ENCODE measurements around the gene PDIA2.
"Not testable (repeated sequence)": the region's sequence is repeated elsewhere in the genome, so short reads cannot be mapped to it uniquely, and the experiment has no call there.

Gene PDIA2

DNA sequence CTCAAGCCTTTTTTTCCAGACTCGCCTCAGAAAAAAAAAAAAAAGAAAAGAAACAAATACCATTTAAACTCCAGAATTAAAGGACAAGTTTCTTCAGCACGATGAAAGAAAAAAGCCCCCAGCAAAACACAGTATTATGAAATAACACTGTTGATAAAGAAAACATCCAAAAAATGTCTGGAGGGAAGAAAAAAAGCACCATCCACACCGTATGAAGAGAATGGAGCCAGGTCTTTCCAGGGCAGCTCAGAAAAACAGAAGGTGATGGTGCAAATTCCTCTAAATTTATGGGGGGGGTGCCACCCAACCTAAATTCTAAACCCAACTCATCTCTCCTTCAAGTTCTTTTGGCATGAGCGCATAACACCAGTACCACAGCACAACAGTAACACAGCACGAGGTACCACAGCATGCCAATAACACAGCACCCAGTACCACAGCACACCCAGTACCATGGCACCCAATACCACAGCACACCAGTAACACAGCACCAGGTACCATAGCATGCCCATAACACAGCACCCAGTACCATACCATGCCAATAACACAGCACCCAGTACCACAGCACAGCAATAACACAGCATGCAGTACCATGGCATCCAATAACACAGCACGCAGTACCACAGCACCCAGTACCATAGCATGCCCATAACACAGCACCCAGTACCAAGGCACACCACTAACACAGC is 50.6 kb downstream of the PDIA2 start:
- Histone ChIP-seq H3K4me3 (replicated peaks; ENCODE audit: insufficient read depth, low read length) (no peak overlapping the region), H3K27me3 (ENCODE audit: insufficient read depth, poor library complexity, severe bottlenecking) (no peaks in the 10 kb centered on the region)

DNA sequence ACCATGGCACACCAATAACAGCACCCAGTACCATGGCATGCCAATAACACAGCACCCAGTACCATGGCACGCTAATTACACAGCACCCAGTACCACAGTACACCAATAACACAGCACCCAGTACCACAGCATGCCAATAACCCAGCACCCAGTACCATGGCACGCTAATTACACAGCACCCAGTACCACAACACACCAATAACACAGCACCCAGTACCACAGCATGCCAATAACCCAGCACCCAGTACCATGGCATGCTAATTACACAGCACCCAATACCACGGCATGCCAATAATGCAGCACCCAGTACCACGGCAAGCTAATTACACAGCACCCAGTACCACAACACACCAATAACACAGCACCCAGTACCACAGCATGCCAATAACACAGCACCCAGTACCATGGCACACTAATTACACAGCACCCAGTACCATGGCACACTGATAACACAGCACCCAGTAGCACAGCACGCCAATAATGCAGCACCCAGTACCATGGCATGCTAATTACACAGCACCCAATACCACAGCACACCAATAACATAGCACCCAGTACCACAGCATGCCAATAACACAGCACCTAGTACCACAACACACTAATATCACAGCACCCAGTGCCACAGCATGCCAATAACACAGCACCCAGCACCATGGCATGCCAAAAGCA is 51.3 kb downstream of the PDIA2 start:
- H3K27ac ChIP-seq (replicated peaks); H3K27me3 ChIP-seq (ENCODE audit: insufficient read depth, poor library complexity, severe bottlenecking); DNase-seq (ENCODE audit: low read depth in 1 of 2, low spot score in 1 of 2); H3K4me3 ChIP-seq (replicated peaks; ENCODE audit: insufficient read depth, low read length): not testable (repeated sequence)

More for the DNA sequence above, 50.6 kb downstream of the PDIA2 start:
- TF ChIP-seq CTCF (IDR thresholded peaks at IDR 0.05; ENCODE audit: insufficient read depth, low read length) (no peak), GABPA (IDR thresholded peaks at IDR 0.05; ENCODE audit: low read depth) (no peak), POLR2AphosphoS5 (IDR thresholded peaks at IDR 0.05; ENCODE audit: low read depth) (no peak), SPI1 (IDR thresholded peaks at IDR 0.05; ENCODE audit: borderline replicate concordance, low read depth) (no peak)
- TF ChIP-seq, protein P1, sequence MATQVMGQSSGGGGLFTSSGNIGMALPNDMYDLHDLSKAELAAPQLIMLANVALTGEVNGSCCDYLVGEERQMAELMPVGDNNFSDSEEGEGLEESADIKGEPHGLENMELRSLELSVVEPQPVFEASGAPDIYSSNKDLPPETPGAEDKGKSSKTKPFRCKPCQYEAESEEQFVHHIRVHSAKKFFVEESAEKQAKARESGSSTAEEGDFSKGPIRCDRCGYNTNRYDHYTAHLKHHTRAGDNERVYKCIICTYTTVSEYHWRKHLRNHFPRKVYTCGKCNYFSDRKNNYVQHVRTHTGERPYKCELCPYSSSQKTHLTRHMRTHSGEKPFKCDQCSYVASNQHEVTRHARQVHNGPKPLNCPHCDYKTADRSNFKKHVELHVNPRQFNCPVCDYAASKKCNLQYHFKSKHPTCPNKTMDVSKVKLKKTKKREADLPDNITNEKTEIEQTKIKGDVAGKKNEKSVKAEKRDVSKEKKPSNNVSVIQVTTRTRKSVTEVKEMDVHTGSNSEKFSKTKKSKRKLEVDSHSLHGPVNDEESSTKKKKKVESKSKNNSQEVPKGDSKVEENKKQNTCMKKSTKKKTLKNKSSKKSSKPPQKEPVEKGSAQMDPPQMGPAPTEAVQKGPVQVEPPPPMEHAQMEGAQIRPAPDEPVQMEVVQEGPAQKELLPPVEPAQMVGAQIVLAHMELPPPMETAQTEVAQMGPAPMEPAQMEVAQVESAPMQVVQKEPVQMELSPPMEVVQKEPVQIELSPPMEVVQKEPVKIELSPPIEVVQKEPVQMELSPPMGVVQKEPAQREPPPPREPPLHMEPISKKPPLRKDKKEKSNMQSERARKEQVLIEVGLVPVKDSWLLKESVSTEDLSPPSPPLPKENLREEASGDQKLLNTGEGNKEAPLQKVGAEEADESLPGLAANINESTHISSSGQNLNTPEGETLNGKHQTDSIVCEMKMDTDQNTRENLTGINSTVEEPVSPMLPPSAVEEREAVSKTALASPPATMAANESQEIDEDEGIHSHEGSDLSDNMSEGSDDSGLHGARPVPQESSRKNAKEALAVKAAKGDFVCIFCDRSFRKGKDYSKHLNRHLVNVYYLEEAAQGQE (IDR thresholded peaks at IDR 0.05; ENCODE audit: insufficient replicate concordance, low read depth) = no peak
- no peak for DNase-seq (ENCODE audit: low read depth in 1 of 2, low spot score in 1 of 2)
- no peak overlapping the region for H3K27ac ChIP-seq (replicated peaks)

DNA sequence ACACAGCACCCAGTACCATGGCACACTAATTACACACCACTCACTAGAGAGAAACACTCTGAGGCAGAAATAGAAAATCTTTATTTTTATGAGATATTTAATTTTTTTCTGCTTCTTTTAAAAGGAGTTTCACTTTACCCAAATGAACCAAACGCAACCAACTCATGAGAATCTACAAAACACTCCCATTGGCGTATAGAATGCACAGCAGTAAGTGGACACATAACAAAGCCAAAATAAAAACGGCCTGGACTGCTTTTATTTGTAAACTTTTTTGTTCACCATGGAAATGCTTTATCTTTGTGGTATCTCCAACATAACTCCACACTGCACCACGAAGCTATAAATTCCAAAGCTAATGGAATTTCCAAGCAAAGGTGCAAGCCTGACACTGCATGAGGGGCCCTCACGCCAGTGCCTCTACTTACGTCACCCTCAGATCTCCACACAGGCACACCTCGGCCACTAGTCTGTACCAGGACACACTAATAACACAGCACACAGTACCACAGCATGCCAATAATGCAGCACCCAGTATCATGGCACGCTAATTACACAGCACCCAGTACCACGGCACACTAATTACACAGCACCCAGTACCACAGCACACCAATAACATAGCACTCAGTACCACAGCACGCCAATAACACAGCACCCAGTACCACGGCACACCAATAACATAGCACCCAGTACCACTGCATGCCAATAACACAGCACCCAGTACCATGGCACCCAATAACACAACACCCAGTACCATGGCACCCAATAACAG is 52.1 kb downstream of the PDIA2 start:
- H3K4me3 ChIP-seq (replicated peaks; ENCODE audit: insufficient read depth, low read length); H3K27ac ChIP-seq (replicated peaks); DNase-seq (ENCODE audit: low read depth in 1 of 2, low spot score in 1 of 2): not testable (repeated sequence)

DNA sequence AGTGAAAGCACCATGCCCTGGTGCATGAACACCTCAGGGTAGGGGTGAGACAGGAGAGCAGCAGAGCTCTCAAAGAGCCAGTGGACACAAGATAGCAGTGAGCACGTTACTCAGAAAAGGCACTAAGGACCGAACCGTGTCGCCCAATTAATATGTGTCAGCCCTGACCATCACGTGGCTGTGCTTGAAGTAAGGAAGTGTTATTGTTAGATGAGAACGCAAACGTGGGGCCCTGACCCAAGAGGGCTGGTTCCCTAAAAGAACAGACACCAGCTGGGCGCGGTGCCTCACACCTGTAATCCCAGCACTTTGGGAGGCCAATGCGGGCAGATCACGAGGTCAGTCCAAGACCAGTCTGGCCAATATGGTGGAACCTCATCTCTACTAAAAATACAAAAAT is 53.3 kb downstream of the PDIA2 start:
- Histone ChIP-seq H3K27ac (replicated peaks) (peak overlapping the region; percentile 58), H3K27me3 (ENCODE audit: insufficient read depth, poor library complexity, severe bottlenecking) (no peaks in the 10 kb centered on the region), H3K4me3 (replicated peaks; ENCODE audit: insufficient read depth, low read length) (no peak overlapping the region)
- TF ChIP-seq POLR2AphosphoS5 (IDR thresholded peaks at IDR 0.05; ENCODE audit: low read depth) (no peak), SPI1 (IDR thresholded peaks at IDR 0.05; ENCODE audit: borderline replicate concordance, low read depth) (peak; percentile 47; the same call in 1 of the 2 replicates)
- peak in 1 of 2 experiments; percentile 75 for DNase-seq (ENCODE audit: low read depth in 1 of 2, low spot score in 1 of 2)

More for the DNA sequence above, 52.1 kb downstream of the PDIA2 start:
- not testable (repeated sequence) for H3K27me3 ChIP-seq (ENCODE audit: insufficient read depth, poor library complexity, severe bottlenecking)

Data from HL-60 (cell line).